ENCODE measurements around the gene RBBP5. TPM values are rescaled to one million over a fixed set of nuclear protein-coding genes. Genes with fewer than 3 reads are reported as not detected.

RBBP5 gene
- polyA plus RNA-seq, 3 donors, result 4.9 to 10.2 (median 8.1) TPM

DNA sequence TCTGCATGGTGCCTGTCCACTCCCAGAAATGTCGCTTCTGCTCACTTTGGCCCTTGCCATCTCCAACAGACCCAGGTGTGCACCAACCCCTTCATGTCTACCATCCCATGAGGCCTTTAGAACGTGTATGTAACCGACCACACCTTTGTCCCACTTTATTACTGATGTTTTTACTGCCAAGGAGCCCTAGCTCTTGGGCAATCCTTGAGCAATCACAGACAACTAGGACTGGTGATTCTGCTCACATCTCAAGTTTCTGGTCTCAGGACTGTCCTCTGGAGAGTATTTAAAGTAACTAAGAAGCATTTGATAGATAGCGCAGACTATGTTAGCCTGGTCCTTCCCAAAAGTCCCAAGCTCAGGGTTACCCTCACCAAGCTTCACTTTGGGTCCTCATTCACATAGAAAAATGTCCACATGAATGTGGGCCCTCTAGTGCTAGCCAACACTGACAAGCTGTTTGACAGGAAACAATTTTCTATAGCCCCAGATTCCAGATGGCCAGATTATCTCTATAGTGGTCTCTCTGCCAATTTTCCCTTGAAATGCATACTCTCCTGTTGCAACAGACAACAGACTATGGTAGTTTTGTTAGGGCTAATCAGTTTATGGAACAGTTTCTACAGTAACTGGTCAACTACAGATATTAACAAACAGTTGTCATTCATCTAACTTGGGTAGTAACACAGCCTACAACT is 30.6 kb downstream of the RBBP5 start:
- H3K36me3 Mint-ChIP-seq, result peaks cover 86 to 95% of the 10 kb centered on the region in 2 donors
- TF ChIP-seq, protein P1, sequence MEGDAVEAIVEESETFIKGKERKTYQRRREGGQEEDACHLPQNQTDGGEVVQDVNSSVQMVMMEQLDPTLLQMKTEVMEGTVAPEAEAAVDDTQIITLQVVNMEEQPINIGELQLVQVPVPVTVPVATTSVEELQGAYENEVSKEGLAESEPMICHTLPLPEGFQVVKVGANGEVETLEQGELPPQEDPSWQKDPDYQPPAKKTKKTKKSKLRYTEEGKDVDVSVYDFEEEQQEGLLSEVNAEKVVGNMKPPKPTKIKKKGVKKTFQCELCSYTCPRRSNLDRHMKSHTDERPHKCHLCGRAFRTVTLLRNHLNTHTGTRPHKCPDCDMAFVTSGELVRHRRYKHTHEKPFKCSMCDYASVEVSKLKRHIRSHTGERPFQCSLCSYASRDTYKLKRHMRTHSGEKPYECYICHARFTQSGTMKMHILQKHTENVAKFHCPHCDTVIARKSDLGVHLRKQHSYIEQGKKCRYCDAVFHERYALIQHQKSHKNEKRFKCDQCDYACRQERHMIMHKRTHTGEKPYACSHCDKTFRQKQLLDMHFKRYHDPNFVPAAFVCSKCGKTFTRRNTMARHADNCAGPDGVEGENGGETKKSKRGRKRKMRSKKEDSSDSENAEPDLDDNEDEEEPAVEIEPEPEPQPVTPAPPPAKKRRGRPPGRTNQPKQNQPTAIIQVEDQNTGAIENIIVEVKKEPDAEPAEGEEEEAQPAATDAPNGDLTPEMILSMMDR (IDR thresholded peaks at IDR 0.05), result no peak

GRCh38 chr1:205088341-205088740 is 33.4 kb downstream of the RBBP5 start:
- intact Hi-C loops (cut with micrococcal nuclease), result no loop called here
- peaks cover 0 to 1% (median 0%) of the 10 kb centered on the region in 7 donors for H3K9me3 Mint-ChIP-seq
- no peak overlapping the region for H3K9ac ChIP-seq (ENCODE audit: insufficient read depth, low read length, poor library complexity, severe bottlenecking)
- H3K4me1 ChIP-seq (ENCODE audit: control insufficient read depth in 1 of 2, insufficient read depth in 2 of 2, low read length in 2 of 2), result no peaks in the 10 kb centered on the region
- no peak overlapping the region for H3K4me3 ChIP-seq (replicated peaks in 1 of 3; ENCODE audit: low read depth in 2 of 3, low read length in 3 of 3)
- no peaks in the 10 kb centered on the region for H3K79me2 ChIP-seq (ENCODE audit: insufficient read depth, low read length)
- H2AFZ ChIP-seq (ENCODE audit: insufficient read depth, low read depth, low read length, poor library complexity, severe bottlenecking), result no peak overlapping the region
- no peak overlapping the region for H3K27ac Mint-ChIP-seq
- H3K27ac ChIP-seq (ENCODE audit: low read depth in 1 of 2, low read length in 2 of 2), result no peak overlapping the region
- H3K9me3 ChIP-seq (replicated peaks in 1 of 2; ENCODE audit: control insufficient read depth in 1 of 2, insufficient read depth in 1 of 2, low read length in 2 of 2), result no peaks in the 10 kb centered on the region
- no peak overlapping the region for H3K4me3 Mint-ChIP-seq
- TF ChIP-seq, protein P1 (IDR thresholded peaks at IDR 0.05), result no peak
- no peaks in the 10 kb centered on the region for H4K20me1 ChIP-seq (ENCODE audit: insufficient read depth, low read length)
- H3K27me3 Mint-ChIP-seq (ENCODE audit: low read depth in 3 of 3), result no peaks in the 10 kb centered on the region
- WGBS (ENCODE audit: insufficient coverage), result no CpG with 5 or more reads among the region's 3 CpGs
- H3K4me2 ChIP-seq (replicated peaks; ENCODE audit: extremely low read depth, low read length, poor library complexity, severe bottlenecking), result no peak overlapping the region
- no peak for DNase-seq
- H3K36me3 ChIP-seq (replicated peaks in 1 of 2; ENCODE audit: control insufficient read depth in 1 of 2, insufficient read depth in 2 of 2, low read length in 2 of 2), result peaks cover 84 to 96% of the 10 kb centered on the region in 2 donors
- no peaks in the 10 kb centered on the region for H3K27me3 ChIP-seq (ENCODE audit: control insufficient read depth in 2 of 2, insufficient read depth in 2 of 2, low read length in 2 of 2)
- H3K4me1 Mint-ChIP-seq, result no peaks in the 10 kb centered on the region
- H3K36me3 Mint-ChIP-seq, result peaks cover 84 to 95% of the 10 kb centered on the region in 2 donors

More for the DNA sequence above, 30.6 kb downstream of the RBBP5 start:
- Histone ChIP-seq H3K36me3 (replicated peaks in 1 of 2; ENCODE audit: control insufficient read depth in 1 of 2, insufficient read depth in 2 of 2, low read length in 2 of 2) (peaks cover 85 to 95% of the 10 kb centered on the region in 2 donors), H3K4me1 (ENCODE audit: control insufficient read depth in 1 of 2, insufficient read depth in 2 of 2, low read length in 2 of 2) (no peaks in the 10 kb centered on the region), H3K9me3 (replicated peaks in 1 of 2; ENCODE audit: control insufficient read depth in 1 of 2, insufficient read depth in 1 of 2, low read length in 2 of 2) (no peaks in the 10 kb centered on the region), H2AFZ (ENCODE audit: insufficient read depth, low read depth, low read length, poor library complexity, severe bottlenecking) (no peak overlapping the region), H3K79me2 (ENCODE audit: insufficient read depth, low read length) (no peaks in the 10 kb centered on the region), H4K20me1 (ENCODE audit: insufficient read depth, low read length) (no peaks in the 10 kb centered on the region), H3K4me3 (replicated peaks in 1 of 3; ENCODE audit: low read depth in 2 of 3, low read length in 3 of 3) (no peak overlapping the region), H3K27me3 (ENCODE audit: control insufficient read depth in 2 of 2, insufficient read depth in 2 of 2, low read length in 2 of 2) (no peaks in the 10 kb centered on the region), H3K9ac (ENCODE audit: insufficient read depth, low read length, poor library complexity, severe bottlenecking) (no peak overlapping the region), H3K4me2 (replicated peaks; ENCODE audit: extremely low read depth, low read length, poor library complexity, severe bottlenecking) (no peak overlapping the region), H3K27ac (ENCODE audit: low read depth in 1 of 2, low read length in 2 of 2) (no peak overlapping the region)
- intact Hi-C loops (cut with micrococcal nuclease), result no loop called here
- WGBS (ENCODE audit: insufficient coverage), result 92% methylated on average over 4 of the region's 4 CpGs
- Mint-ChIP-seq H3K4me1 (no peaks in the 10 kb centered on the region), H3K27me3 (ENCODE audit: low read depth in 3 of 3) (no peaks in the 10 kb centered on the region), H3K4me3 (no peak overlapping the region), H3K9me3 (peaks cover 0 to 1% (median 0%) of the 10 kb centered on the region in 7 donors), H3K27ac (no peak overlapping the region)
- DNase-seq, result no peak

Data from CD14-positive monocyte (primary cell).